HG02852 (cell line): ENCODE results near the gene GSC2.
A peak's percentile ranks its signal among the peaks of the same experiment; 100 is the strongest.

Experiments used
- ATAC-seq: cut with Tn5 transposase; IDR thresholded peaks from one replicate; pipeline ENCODE4 v1.9.1; 2021; ENCODE audit warnings: mild to moderate bottlenecking, moderate library complexity; ENCODE audit not compliant: unreplicated experiment

GSC2 gene

GRCh38 chr22:19122143-19122751, 27.8 kb downstream of the GSC2 start, which contains the start of gene DGCR2:
TSS of gene DGCR2 (minus strand) at chr22:19122412. CDS start at chr22:19122206, 206 bp downstream.
- ATAC-seq = peak; percentile 72

- ATAC-seq = peak; percentile 15
These were observed 28.4 kb downstream of the GSC2 start for GRCh38 chr22:19121631-19122142.

GRCh38 chr22:19120829-19121630, 29.1 kb downstream of the GSC2 start:
- ATAC-seq = no peak

GRCh38 chr22:19119949-19120348, 30.1 kb downstream of the GSC2 start:
- no peak for ATAC-seq

- peak; percentile 38 for ATAC-seq
These were observed 31.7 kb downstream of the GSC2 start for GRCh38 chr22:19118329-19118880.

DNA sequence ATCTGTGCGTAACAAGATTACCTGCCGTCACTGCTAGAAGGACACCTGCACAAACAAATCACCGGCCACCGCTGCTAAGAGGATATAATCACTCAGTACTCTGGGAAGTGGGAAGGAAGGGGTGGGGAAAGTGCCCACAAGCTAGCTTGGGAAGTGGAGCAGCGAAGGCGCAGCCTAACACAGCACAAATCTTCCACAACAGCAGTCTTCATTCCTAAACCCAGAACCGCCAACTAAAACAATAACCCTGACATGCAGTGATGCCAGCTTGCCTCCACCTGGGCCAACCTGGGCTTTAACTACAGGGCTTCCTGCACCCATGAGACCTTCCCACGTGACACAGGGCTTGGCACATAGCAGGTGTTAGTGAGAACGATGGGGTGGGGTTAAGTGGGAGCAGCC, 33.0 kb downstream of the GSC2 start:
- ATAC-seq = no peak

DNA sequence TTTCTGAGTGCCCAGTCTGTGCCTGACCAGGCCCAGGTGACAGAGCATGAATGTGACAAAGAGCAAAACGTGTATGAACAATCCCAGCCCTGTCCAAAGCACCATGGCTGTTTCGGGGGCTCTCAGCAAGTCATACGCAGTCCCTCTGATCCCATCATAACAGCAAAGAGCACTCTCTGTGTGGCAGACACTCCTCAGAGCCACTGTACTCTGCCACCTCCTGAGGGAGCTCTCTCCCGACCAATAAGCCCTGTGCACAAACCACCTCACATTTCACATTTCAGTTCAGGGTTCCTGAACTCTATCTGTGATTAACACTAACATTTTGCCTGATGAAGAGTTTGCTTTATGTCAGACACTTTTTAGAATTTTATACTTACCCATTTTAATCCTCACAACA, 34.5 kb downstream of the GSC2 start:
- ATAC-seq = no peak

DNA sequence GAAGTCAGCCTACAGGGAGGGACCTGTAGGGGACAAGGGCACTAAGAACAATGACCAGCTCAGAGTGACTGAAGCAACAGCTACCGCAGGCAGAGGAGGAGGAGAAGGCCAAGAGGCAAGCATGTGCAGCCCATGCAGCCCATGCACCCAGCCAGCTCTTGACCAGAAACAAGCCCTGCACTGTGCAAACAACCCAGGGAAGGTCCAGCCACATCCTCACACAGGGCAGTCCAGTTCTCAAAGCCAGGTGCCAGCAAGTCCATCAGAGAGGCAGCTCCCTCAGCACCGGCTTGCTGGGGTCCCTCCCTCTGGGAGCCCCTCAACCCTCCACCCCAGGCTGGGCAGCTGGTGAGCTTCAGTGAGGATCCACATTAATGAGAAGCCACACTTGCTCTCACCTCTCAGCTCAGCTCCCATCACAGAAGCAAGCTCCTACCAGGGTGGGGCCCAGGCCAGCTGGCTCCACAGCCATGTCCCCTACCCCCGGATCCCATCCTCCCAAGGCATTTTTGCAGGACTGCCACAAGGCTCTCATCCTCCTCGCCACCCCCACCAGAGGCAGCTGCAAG, 35.0 kb downstream of the GSC2 start:
- ATAC-seq = no peak

DNA sequence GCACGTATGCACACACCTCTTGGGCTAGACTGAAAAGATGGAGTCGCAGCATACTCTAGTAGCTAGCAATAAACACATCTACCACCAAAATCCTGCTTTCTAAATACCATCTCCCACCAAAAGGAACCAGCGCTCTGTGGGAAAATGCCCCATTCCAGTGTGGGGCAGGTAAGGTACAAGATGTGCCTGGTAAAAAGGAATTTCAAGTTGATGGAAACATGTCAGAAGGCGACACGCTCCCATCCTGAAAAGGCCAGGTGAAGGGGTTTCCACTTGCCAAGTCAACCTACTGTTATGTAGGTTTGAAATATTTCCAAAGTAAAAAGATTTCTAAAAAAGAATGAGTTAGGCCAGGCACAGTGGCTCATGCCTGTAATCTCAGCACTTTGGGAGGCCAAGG, 36.7 kb downstream of the GSC2 start:
- ATAC-seq = no peak

DNA sequence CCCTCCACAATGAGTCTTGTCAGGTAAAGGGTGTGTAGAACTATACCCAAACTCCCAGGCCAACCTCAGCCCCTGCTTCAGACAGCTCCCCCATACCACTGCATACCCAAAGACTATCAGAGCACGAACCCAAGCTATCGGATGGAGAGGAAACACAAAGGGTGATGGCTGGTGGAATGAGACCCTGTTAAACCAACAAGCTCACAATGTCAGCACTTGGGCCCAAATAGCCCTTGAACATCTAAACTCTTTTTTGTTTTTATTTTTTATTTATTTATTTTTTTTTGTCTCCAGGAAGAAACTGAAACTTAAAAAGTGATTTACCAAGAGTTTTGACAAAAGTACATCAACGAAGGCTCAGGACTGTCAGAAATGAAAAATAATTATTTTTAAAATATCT, 38.5 kb downstream of the GSC2 start:
- ATAC-seq = no peak

DNA sequence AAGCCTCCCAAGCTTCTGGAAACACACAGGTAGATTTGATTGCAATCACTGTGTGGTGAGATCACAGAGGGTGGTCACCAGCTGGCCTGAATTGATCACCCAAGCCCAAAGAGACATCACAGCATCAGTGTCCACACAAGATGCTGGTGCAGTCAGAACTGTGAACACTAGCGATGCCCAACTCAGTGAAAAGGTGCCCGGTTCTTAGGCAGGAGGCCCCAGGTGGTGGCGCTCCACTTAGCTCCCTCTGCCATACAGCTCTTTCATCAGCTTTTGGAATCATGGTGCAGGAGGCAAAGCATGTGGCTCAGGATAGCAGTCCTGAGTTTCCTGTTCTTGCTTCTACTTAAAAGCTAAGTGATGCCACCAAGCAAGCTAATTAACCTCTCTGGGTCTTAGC, 39.0 kb downstream of the GSC2 start:
- no peak for ATAC-seq

DNA sequence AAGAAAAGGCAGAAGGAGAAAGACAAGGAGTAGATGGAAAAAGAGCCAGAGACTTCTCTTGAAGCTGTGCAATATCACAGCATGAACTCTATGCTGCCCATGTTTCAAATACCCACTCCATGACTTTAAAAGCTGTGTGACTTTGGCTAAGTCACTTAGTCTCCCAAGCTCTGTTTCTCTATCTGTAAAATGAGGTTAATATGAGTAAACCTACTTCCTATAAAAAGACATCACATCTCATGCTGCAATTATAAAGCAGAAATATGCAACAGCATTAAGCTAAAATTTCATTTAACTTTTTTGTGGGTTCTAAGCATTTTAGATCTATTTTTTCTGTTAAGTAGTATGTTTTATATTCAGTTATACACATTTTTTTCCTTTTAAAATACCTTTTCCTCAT, 39.4 kb downstream of the GSC2 start:
- ATAC-seq = no peak

- no peak for ATAC-seq
These were observed 40.0 kb downstream of the GSC2 start for GRCh38 chr22:19110064-19110458.

- peak; percentile 81 for ATAC-seq
These were observed 40.7 kb downstream of the GSC2 start for GRCh38 chr22:19109198-19110063.

DNA sequence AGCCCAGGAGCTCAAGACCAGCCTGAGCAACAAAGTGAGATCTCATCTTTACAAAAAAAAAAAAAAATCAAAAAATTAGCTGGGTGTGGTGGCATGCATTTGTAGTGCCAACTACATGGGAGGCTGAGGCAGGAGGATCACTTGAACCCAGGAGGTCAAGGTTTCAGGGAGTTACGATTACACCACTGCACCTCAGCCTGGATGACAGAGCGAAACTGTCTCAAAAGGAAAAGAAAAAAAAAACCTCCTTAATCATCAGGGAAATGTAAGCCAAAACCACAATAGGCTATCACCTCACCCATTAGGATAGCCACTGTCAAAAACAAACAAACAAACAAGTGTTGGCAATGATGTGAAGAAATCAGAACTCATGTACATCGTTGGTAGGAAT, 41.3 kb downstream of the GSC2 start:
- no peak for ATAC-seq

GRCh38 chr22:19107730-19108074, 42.4 kb downstream of the GSC2 start:
- ATAC-seq = no peak

DNA sequence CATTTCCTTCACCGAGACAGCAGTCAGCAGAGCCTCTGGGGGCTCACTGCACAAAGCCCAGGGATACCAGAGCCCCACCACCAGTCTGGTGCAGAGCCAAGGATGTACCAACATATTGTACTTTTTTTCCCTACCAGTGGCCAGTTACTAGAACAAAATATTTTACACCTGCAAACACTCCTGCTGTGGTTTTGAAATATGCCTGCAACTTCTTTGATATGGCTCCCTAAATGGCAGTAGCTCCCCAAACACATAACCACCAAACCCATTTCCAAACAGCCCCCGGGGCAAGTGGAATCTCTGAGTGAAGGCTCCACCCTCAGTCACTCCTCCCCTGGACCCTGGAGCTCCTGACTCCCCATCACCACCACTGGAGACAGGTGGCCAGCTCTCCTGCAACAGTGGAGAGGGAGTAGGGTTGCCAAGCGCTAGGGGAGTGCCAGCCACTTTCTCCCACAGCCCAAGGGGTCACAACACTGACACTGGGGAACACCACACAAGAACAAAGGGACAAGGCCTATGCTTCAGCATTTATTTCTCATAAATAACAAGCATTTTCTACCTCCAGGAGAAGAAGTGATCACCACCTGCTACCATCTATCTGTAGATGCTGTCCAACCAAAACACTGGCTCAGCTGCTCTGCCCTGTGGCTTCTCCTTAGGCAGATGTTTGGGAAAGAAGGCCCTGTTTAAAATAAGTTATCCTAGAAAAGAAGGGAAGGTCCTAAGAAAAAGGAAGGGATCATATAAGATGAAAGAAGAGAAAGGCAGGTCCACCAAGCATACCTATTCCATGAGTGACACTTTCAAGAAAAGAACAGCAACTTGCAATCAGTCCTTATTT, 43.0 kb downstream of the GSC2 start:
- no peak for ATAC-seq

DNA sequence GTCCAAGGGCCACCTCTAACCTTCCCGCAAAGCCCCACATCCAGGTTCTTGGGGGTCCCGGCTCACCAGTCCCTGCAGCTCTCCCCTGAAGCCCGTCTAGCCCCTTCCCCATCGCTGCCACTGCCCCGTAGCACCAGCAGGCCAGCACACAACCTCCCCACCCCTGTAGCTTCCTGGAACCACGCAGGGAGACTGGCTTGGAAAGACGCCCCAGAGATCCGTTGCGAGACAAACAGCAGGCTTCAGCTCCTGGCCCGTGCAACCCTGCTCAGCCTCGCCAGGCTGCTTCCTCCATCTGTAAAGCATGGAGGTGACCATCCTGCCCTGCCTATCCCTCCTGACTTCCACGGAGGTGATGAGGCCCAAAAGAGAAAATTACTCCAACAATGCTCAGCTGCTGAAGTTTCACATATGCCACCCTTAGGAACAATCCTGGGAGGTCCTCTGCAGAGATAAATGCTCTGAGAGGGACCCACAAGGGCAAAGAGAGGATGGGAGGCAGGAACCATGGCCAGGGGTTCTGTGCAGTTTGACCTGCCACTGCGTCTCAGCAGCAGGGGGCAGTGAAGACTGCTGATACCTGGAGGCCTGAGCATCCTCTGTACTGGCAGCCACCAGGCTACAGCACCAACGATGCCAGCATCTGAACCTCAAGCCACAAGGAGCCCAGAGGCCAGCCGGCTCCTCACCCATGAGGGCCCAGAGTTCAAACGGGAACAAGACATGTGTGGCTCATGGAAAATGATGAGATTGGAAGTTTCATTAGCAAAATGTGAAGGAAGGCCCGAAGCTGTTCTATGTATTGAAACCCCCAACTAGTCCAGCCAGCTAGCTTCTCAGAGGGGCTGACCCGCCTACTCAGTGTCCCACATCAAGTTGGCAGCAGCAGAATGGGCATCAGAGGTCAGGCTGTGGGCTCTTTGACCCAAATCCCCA, 44.0 kb downstream of the GSC2 start:
- ATAC-seq = no peak

GRCh38 chr22:19105456-19105855, 44.6 kb downstream of the GSC2 start:
- ATAC-seq = no peak
